OCI-LY3 (cell line): ENCODE measurements around the gene CERS3.

Experiments used
- H2AFZ ChIP-seq: fragments of 200-600, 300-600 bp; shearing (Covaris generic); 2 replicates; pipeline ENCODE4 v1.6.0; 2014; ENCODE audit warnings: antibody characterized with exemption, low read depth, low read length
- H3K27ac ChIP-seq: fragments of 200-600, 300-600 bp; sonication (generic); 2 replicates; pipeline ENCODE4 v1.5.1; 2014; ENCODE audit warnings: mild to moderate bottlenecking, low read length, moderate library complexity, mixed read lengths
- H3K27me3 ChIP-seq: fragments of 200-600, 300-600 bp; sonication (generic); 2 replicates; pipeline ENCODE4 v1.6.1; 2014; ENCODE audit warnings: low read depth, low read length, mixed read lengths
- H3K36me3 ChIP-seq: fragments of 200-600, 300-600 bp; sonication (generic); replicated peaks from 2 replicates; pipeline ENCODE3; 2014; ENCODE audit warnings: low read depth, low read length, mixed read lengths
- H3K4me1 ChIP-seq: fragments of 300-600, 200-600 bp; sonication (generic); 2 replicates; pipeline ENCODE4 v1.6.1; 2014; ENCODE audit warnings: low read length, mixed read lengths
- H3K4me2 ChIP-seq: fragments of 200-600, 300-600 bp; sonication (generic); 2 replicates; pipeline ENCODE4 v1.6.1; 2014; ENCODE audit warnings: low read length, mixed read lengths
- H3K4me3 ChIP-seq: fragments of 300-600, 200-600 bp; sonication (generic); 2 replicates; pipeline ENCODE4 v1.5.1; 2014; ENCODE audit warnings: antibody characterized with exemption, mild to moderate bottlenecking, low read length, moderate library complexity
- H3K79me2 ChIP-seq: fragments of 300-600, 200-600 bp; shearing (Covaris generic); 2 replicates; pipeline ENCODE4 v1.6.1; 2014; ENCODE audit warnings: mild to moderate bottlenecking, low read length, mixed read lengths
- H3K9ac ChIP-seq: fragments of 300-600, 200-600 bp; shearing (Covaris generic); 2 replicates; pipeline ENCODE4 v1.6.0; 2014; ENCODE audit warnings: mild to moderate bottlenecking, low read length, moderate library complexity
- H3K9me3 ChIP-seq: fragments of 200-600, 300-600 bp; shearing (Covaris generic); 2 replicates; pipeline ENCODE4 v1.6.1; 2014; ENCODE audit warnings: low read length, mixed read lengths; ENCODE audit not compliant: insufficient read depth
- H4K20me1 ChIP-seq: fragments of 200-600, 300-600 bp; sonication (generic); 2 replicates; pipeline ENCODE4 v1.6.1; 2016; ENCODE audit warnings: low read length, mixed read lengths; ENCODE audit not compliant: insufficient read depth
- CTCF ChIP-seq: fragments of 200-600, 300-600 bp; sonication (generic); IDR thresholded peaks from 2 replicates; pipeline ENCODE4 v1.5.1; 2014; ENCODE audit warnings: antibody characterized with exemption, low read length, low read depth
- EZH2phosphoT487 ChIP-seq: fragments of 200-600 bp; shearing (Covaris generic); IDR thresholded peaks from 2 replicates; pipeline ENCODE4 v1.6.1; 2018; ENCODE audit warnings: antibody characterized with exemption, mixed run types, low read depth

Gene CERS3

GRCh38 chr15:100553468-100553867 lies 24.7 kb upstream of the CERS3 start:
- H4K20me1 ChIP-seq, result no peaks in the 10 kb centered on the region
- no peak overlapping the region for H3K4me2 ChIP-seq
- H3K9me3 ChIP-seq, result no peaks in the 10 kb centered on the region
- no peaks in the 10 kb centered on the region for H3K36me3 ChIP-seq
- no peaks in the 10 kb centered on the region for H3K79me2 ChIP-seq
- no peaks in the 10 kb centered on the region for H3K27me3 ChIP-seq
- TF ChIP-seq CTCF (no peak), EZH2phosphoT487 (no peak)
- H3K9ac ChIP-seq, result no peak overlapping the region
- H2AFZ ChIP-seq, result no peak overlapping the region
- no peak overlapping the region for H3K27ac ChIP-seq
- no peak overlapping the region for H3K4me3 ChIP-seq
- no peaks in the 10 kb centered on the region for H3K4me1 ChIP-seq

- TF ChIP-seq EZH2phosphoT487 (no peak), CTCF (no peak)
- H3K27me3 ChIP-seq, result no peaks in the 10 kb centered on the region
- H3K4me3 ChIP-seq, result no peak overlapping the region
- H3K9me3 ChIP-seq, result no peaks in the 10 kb centered on the region
- no peak overlapping the region for H3K4me2 ChIP-seq
- no peak overlapping the region for H3K9ac ChIP-seq
- no peaks in the 10 kb centered on the region for H3K79me2 ChIP-seq
- no peak overlapping the region for H3K27ac ChIP-seq
- H3K36me3 ChIP-seq, result no peaks in the 10 kb centered on the region
- H3K4me1 ChIP-seq, result no peaks in the 10 kb centered on the region
- no peaks in the 10 kb centered on the region for H4K20me1 ChIP-seq
- H2AFZ ChIP-seq, result no peak overlapping the region
Observed at GRCh38 chr15:100547961-100548360, 19.2 kb upstream of the CERS3 start.

GRCh38 chr15:100544946-100545345 lies 16.2 kb upstream of the CERS3 start:
- Histone ChIP-seq H3K79me2 (no peaks in the 10 kb centered on the region), H2AFZ (no peak overlapping the region), H3K27ac (no peak overlapping the region), H3K9ac (no peak overlapping the region), H3K4me2 (no peak overlapping the region), H3K4me3 (no peak overlapping the region), H3K27me3 (no peaks in the 10 kb centered on the region), H3K4me1 (no peaks in the 10 kb centered on the region), H4K20me1 (no peaks in the 10 kb centered on the region), H3K36me3 (no peaks in the 10 kb centered on the region), H3K9me3 (no peaks in the 10 kb centered on the region)
- no peak for TF ChIP-seq EZH2phosphoT487
- TF ChIP-seq CTCF, result no peak

- no peaks in the 10 kb centered on the region for H3K27me3 ChIP-seq
- no peak for TF ChIP-seq CTCF
- H3K4me2 ChIP-seq, result no peak overlapping the region
- H3K27ac ChIP-seq, result no peak overlapping the region
- H3K36me3 ChIP-seq, result no peaks in the 10 kb centered on the region
- no peak overlapping the region for H3K4me3 ChIP-seq
- no peak overlapping the region for H2AFZ ChIP-seq
- no peaks in the 10 kb centered on the region for H3K4me1 ChIP-seq
- no peak overlapping the region for H3K9ac ChIP-seq
- H3K9me3 ChIP-seq, result no peaks in the 10 kb centered on the region
- no peaks in the 10 kb centered on the region for H4K20me1 ChIP-seq
- H3K79me2 ChIP-seq, result no peaks in the 10 kb centered on the region
Observed at GRCh38 chr15:100544338-100544841, 15.6 kb upstream of the CERS3 start.
